ENCODE data around the gene NRAP. TPM values are rescaled to one million over a fixed set of nuclear protein-coding genes. Genes with fewer than 3 reads are reported as not detected.

The NRAP gene
- total and polyA plus RNA-seq, 4 donors: 0.05 to 0.13 (median 0.10) TPM

GRCh38 chr10:113610631-113611601, 52.9 kb downstream of the NRAP start:
- 74% methylated on average over 26 of the region's 26 CpGs for WGBS
- DNase-seq (ENCODE audit: low spot score): no peak

DNA sequence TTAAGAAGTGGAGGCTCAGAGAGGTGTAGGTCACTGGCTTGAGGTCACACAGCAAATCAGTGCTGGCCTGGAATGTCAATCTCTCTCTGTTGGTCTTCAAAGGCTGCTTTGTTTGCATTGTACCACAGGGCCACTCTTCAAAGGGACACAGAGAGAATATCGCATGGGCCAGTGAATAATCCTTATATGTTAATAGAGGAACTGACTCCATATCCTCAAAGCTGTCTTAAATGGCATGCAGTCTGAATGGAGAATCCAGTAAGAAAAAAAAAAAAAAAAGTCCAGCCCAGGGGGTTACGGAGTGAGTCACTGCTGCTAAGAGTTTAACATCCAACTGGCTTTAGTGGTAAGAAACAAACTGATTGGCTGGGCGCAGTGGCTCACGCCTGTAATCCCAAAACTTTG, 54.1 kb downstream of the NRAP start:
- 89% methylated on average over 4 of the region's 4 CpGs for WGBS
- TF ChIP-seq SP1 (IDR thresholded peaks at IDR 0.05) (no peak), GABPA (IDR thresholded peaks at IDR 0.05 in 1 of 2, conservative IDR thresholded peaks at IDR 0.05 in 1 of 2) (no peak), FOXA2 (IDR thresholded peaks at IDR 0.05) (no peak), EGR1 (IDR thresholded peaks at IDR 0.05; ENCODE audit: low read depth in 2 of 2) (no peak), HNF4G (IDR thresholded peaks at IDR 0.05) (no peak), RXRA (IDR thresholded peaks at IDR 0.05) (no peak), JUND (IDR thresholded peaks at IDR 0.05) (no peak), HNF4A (conservative IDR thresholded peaks at IDR 0.05) (no peak), FOXA1 (IDR thresholded peaks at IDR 0.05) (no peak)
- TF ChIP-seq, protein P1, sequence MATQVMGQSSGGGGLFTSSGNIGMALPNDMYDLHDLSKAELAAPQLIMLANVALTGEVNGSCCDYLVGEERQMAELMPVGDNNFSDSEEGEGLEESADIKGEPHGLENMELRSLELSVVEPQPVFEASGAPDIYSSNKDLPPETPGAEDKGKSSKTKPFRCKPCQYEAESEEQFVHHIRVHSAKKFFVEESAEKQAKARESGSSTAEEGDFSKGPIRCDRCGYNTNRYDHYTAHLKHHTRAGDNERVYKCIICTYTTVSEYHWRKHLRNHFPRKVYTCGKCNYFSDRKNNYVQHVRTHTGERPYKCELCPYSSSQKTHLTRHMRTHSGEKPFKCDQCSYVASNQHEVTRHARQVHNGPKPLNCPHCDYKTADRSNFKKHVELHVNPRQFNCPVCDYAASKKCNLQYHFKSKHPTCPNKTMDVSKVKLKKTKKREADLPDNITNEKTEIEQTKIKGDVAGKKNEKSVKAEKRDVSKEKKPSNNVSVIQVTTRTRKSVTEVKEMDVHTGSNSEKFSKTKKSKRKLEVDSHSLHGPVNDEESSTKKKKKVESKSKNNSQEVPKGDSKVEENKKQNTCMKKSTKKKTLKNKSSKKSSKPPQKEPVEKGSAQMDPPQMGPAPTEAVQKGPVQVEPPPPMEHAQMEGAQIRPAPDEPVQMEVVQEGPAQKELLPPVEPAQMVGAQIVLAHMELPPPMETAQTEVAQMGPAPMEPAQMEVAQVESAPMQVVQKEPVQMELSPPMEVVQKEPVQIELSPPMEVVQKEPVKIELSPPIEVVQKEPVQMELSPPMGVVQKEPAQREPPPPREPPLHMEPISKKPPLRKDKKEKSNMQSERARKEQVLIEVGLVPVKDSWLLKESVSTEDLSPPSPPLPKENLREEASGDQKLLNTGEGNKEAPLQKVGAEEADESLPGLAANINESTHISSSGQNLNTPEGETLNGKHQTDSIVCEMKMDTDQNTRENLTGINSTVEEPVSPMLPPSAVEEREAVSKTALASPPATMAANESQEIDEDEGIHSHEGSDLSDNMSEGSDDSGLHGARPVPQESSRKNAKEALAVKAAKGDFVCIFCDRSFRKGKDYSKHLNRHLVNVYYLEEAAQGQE (IDR thresholded peaks at IDR 0.05): no peak
- TF ChIP-seq, protein P2, sequence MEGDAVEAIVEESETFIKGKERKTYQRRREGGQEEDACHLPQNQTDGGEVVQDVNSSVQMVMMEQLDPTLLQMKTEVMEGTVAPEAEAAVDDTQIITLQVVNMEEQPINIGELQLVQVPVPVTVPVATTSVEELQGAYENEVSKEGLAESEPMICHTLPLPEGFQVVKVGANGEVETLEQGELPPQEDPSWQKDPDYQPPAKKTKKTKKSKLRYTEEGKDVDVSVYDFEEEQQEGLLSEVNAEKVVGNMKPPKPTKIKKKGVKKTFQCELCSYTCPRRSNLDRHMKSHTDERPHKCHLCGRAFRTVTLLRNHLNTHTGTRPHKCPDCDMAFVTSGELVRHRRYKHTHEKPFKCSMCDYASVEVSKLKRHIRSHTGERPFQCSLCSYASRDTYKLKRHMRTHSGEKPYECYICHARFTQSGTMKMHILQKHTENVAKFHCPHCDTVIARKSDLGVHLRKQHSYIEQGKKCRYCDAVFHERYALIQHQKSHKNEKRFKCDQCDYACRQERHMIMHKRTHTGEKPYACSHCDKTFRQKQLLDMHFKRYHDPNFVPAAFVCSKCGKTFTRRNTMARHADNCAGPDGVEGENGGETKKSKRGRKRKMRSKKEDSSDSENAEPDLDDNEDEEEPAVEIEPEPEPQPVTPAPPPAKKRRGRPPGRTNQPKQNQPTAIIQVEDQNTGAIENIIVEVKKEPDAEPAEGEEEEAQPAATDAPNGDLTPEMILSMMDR (IDR thresholded peaks at IDR 0.05; ENCODE audit: low read depth, low read length, missing input control): no peak
- TF ChIP-seq, protein P3, sequence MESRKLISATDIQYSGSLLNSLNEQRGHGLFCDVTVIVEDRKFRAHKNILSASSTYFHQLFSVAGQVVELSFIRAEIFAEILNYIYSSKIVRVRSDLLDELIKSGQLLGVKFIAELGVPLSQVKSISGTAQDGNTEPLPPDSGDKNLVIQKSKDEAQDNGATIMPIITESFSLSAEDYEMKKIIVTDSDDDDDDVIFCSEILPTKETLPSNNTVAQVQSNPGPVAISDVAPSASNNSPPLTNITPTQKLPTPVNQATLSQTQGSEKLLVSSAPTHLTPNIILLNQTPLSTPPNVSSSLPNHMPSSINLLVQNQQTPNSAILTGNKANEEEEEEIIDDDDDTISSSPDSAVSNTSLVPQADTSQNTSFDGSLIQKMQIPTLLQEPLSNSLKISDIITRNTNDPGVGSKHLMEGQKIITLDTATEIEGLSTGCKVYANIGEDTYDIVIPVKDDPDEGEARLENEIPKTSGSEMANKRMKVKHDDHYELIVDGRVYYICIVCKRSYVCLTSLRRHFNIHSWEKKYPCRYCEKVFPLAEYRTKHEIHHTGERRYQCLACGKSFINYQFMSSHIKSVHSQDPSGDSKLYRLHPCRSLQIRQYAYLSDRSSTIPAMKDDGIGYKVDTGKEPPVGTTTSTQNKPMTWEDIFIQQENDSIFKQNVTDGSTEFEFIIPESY (IDR thresholded peaks at IDR 0.05): no peak
- no peaks in the 10 kb centered on the region for H3K27me3 ChIP-seq (ENCODE audit: control insufficient read depth in 4 of 4, insufficient read depth in 4 of 4, low read length in 3 of 4)
- H3K27ac ChIP-seq (ENCODE audit: low read depth in 1 of 2, low read length in 2 of 2): no peak overlapping the region
- no peak for DNase-seq (ENCODE audit: low spot score)
- no peaks in the 10 kb centered on the region for H3K9me3 ChIP-seq (ENCODE audit: control insufficient read depth in 4 of 4, low read length in 3 of 4)
- no peaks in the 10 kb centered on the region for H3K36me3 ChIP-seq (ENCODE audit: control insufficient read depth in 4 of 4, insufficient read depth in 3 of 4, low read depth in 1 of 4, low read length in 3 of 4)
- H3K4me1 ChIP-seq (ENCODE audit: control insufficient read depth in 4 of 4, insufficient read depth in 4 of 4, low read length in 3 of 4): no peaks in the 10 kb centered on the region
- H3K9ac ChIP-seq (ENCODE audit: low read depth in 1 of 2, low read length in 2 of 2): no peak overlapping the region
- no peak overlapping the region for H3K4me3 ChIP-seq (ENCODE audit: low read depth in 1 of 3, low read length in 3 of 3)

More at GRCh38 chr10:113610631-113611601, 52.9 kb downstream of the NRAP start:
- H3K4me1 ChIP-seq (ENCODE audit: control insufficient read depth in 4 of 4, insufficient read depth in 4 of 4, low read length in 3 of 4): no peaks in the 10 kb centered on the region
- H3K27me3 ChIP-seq (ENCODE audit: control insufficient read depth in 4 of 4, insufficient read depth in 4 of 4, low read length in 3 of 4): no peaks in the 10 kb centered on the region
- H3K9ac ChIP-seq (ENCODE audit: low read depth in 1 of 2, low read length in 2 of 2): no peak overlapping the region
- H3K4me3 ChIP-seq (ENCODE audit: low read depth in 1 of 3, low read length in 3 of 3): no peak overlapping the region
- H3K27ac ChIP-seq (ENCODE audit: low read depth in 1 of 2, low read length in 2 of 2): no peak overlapping the region
- H3K36me3 ChIP-seq (ENCODE audit: control insufficient read depth in 4 of 4, insufficient read depth in 3 of 4, low read depth in 1 of 4, low read length in 3 of 4): no peaks in the 10 kb centered on the region
- no peaks in the 10 kb centered on the region for H3K9me3 ChIP-seq (ENCODE audit: control insufficient read depth in 4 of 4, low read length in 3 of 4)
- TF ChIP-seq, protein P2 (IDR thresholded peaks at IDR 0.05; ENCODE audit: low read depth, low read length, missing input control): no peak
- no peak for TF ChIP-seq SP1 (IDR thresholded peaks at IDR 0.05)
- TF ChIP-seq, protein P3 (IDR thresholded peaks at IDR 0.05): no peak

All from liver (tissue), 9 donors.